Mammary epithelial cell (primary cell): ENCODE data around the gene IDH2.

Source experiments
- EZH2 ChIP-seq: IDR thresholded peaks from 2 replicates; pipeline ENCODE4 v1.6.1; 2012; ENCODE audit warnings: low read length, inconsistent platforms, borderline replicate concordance
- TF ChIP-seq, protein P1 (sequence below), 2 donors: IDR thresholded peaks in 1 of 2; conservative IDR thresholded peaks in 1 of 2; 2 replicates each; pipeline ENCODE4 v1.5.1; 2011 to 2012; ENCODE audit warnings: inconsistent platforms in 2 of 2, low read length in 2 of 2, mild to moderate bottlenecking in 2 of 2, control low read depth in 1 of 2, low read depth in 1 of 2; ENCODE audit not compliant: insufficient read depth in 1 of 2; ENCODE audit errors: extremely low read depth in 1 of 2

DNA sequence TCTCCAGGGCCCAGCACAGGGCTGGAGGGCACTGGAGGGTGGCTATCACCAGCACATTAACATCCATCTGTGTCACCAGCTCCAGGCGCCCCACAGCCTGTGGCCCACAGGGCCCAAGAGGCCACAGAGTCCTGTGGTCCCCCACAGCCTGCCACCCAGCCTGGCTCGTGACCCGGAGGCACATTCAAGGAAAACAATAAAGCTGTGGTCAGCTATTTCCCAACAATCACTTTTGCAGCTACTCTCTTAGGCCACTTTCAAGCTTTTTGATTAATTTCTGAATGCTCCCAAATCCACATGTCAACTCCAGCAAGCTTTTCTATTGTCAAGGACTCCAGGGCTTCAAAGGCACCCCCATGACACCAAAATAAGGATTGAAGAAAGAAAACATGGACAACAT lies 16.7 kb downstream of the IDH2 start:
- TF ChIP-seq, protein P1, sequence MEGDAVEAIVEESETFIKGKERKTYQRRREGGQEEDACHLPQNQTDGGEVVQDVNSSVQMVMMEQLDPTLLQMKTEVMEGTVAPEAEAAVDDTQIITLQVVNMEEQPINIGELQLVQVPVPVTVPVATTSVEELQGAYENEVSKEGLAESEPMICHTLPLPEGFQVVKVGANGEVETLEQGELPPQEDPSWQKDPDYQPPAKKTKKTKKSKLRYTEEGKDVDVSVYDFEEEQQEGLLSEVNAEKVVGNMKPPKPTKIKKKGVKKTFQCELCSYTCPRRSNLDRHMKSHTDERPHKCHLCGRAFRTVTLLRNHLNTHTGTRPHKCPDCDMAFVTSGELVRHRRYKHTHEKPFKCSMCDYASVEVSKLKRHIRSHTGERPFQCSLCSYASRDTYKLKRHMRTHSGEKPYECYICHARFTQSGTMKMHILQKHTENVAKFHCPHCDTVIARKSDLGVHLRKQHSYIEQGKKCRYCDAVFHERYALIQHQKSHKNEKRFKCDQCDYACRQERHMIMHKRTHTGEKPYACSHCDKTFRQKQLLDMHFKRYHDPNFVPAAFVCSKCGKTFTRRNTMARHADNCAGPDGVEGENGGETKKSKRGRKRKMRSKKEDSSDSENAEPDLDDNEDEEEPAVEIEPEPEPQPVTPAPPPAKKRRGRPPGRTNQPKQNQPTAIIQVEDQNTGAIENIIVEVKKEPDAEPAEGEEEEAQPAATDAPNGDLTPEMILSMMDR (conservative IDR thresholded peaks at IDR 0.05 in 1 of 2, IDR thresholded peaks at IDR 0.05 in 1 of 2; ENCODE audit: extremely low read depth in 1 of 2, insufficient read depth in 1 of 2, low read depth in 1 of 2, low read length in 2 of 2), result no peak
- TF ChIP-seq EZH2, result no peak
